Activated B cell treated with CpG ODN at 0.5 μM for 24 hours (primary cell): Measurements from ENCODE around the gene CLIC2. TPM values are rescaled to one million over a fixed set of nuclear protein-coding genes. Genes with fewer than 3 reads are reported as not detected.

Experiments
- ATAC-seq: fragments of 200-7000 bp; cut with Tn5 transposase; one replicate; pipeline ENCODE4 v1.10.0; 2021; ENCODE audit warnings: low read depth, mild to moderate bottlenecking, moderate library complexity
- CTCF ChIA-PET: fragments of 350-600 bp; sonication (Branson Sonifier 250); formaldehyde crosslinking; loops from one replicate; lab custom pipeline; 2021; ENCODE audit warnings: antibody characterized with exemption; lab: Charles Lee
- POLR2A ChIA-PET: fragments of 350-600 bp; sonication (Branson Sonifier 250); formaldehyde crosslinking; loops from one replicate; lab custom pipeline; 2021; ENCODE audit warnings: antibody characterized with exemption; lab: Charles Lee
- DNase-seq: peaks from one replicate; pipeline ENCODE4 v3.0.0; 2022
- H3K27ac Mint-ChIP-seq: one replicate; pipeline ENCODE4 v1.8.0; 2020; ENCODE audit warnings: mixed read lengths
- H3K27me3 Mint-ChIP-seq: one replicate; pipeline ENCODE4 v1.8.0; 2021; ENCODE audit warnings: mixed read lengths
- H3K36me3 Mint-ChIP-seq: one replicate; pipeline ENCODE4 v1.8.0; 2021; ENCODE audit warnings: low read depth, mixed read lengths
- H3K4me1 Mint-ChIP-seq: one replicate; pipeline ENCODE4 v1.8.0; 2021; ENCODE audit warnings: mixed read lengths
- H3K4me3 Mint-ChIP-seq: one replicate; pipeline ENCODE4 v1.8.0; 2020; ENCODE audit warnings: mild to moderate bottlenecking, mixed read lengths
- H3K9me3 Mint-ChIP-seq: one replicate; pipeline ENCODE4 v1.8.0; 2020; ENCODE audit warnings: mixed read lengths
- intact Hi-C: fragments of 100-400 bp; cut with micrococcal nuclease; formaldehyde crosslinking; loops from one replicate; pipeline ENCODE4 v1.15.1; 2024
- total RNA-seq: library from RNA; stranded (reverse); gene quantifications from 2 replicates; pipeline ENCODE4 v1.2.3, GENCODE V29; 2022
- TF ChIP-seq, protein P1 (sequence below): fragments of 200-600 bp; IDR thresholded peaks from one replicate; pipeline ENCODE4 v1.8.0; 2022; ENCODE audit warnings: antibody characterized with exemption, mild to moderate bottlenecking

CLIC2 gene
- total RNA-seq, 1 donor from 2014 or later, result 0.80 TPM

DNA sequence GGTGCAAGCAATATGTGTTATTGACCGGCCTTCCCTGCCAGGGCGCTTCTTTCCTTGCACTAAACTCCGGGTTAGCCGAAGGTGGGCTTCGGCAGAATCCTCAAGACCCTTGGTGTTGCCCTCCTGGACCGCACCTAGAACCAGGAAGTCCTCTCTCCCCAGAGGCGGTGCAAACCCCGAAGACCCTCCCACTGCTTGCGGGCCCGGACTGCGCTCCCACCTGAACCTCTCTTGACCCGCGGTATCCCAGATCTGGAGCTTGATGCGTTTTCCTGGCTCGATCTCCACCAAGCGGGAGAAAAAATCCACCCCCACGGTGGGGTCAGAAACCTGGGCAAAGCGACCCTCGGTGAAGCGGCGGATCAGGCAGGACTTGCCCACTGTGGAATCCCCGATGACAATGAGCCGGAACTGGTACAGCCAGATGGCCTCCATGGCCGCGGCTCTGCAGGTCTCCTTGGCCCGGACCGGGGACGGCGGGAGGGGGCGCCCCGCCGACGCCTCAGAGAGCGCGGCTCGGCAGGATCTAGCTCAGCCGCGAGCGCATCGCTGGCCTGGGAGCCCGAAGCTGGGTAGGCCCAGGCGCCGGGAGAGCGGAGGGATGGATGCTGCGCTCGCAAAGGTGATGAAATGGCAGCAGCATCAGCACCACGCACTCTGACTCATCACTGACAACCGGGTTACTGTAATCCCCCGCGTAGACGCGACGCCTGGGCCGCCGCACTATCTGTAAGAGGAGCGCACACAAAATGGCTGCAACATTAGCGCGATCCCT, 70.4 kb downstream of the CLIC2 start, which contains the start of gene RAB39B:
Gene RAB39B (minus strand): TSS at position 638 of the 775 bp plus-strand sequence. CDS start 203 bp downstream, at position 435.
- DNase-seq (peak; percentile 53), ATAC-seq (peak; percentile 92)
- intact Hi-C loops, result loop anchor here (1.0 to 5.0 kb wide), 2 partner anchors 48 to 237 kb away; partner anchors contain the start of genes FUNDC2 and VBP1
- ChIA-PET CTCF (no interaction called here), POLR2A (interaction anchor here (1.6 kb wide), 1 partner anchor 47 kb away, joined by 7 read pairs; no protein-coding TSS in a partner anchor)
- Mint-ChIP-seq H3K27ac (peak within 1 kb of the TSS; percentile 90), H3K36me3 (peaks cover 17% of the 10 kb centered on the region), H3K4me3 (peak within 1 kb of the TSS; percentile 90), H3K9me3 (no peaks in the 10 kb centered on the region), H3K4me1 (peaks cover 22% of the 10 kb centered on the region), H3K27me3 (no peaks in the 10 kb centered on the region)
- TF ChIP-seq, protein P1, sequence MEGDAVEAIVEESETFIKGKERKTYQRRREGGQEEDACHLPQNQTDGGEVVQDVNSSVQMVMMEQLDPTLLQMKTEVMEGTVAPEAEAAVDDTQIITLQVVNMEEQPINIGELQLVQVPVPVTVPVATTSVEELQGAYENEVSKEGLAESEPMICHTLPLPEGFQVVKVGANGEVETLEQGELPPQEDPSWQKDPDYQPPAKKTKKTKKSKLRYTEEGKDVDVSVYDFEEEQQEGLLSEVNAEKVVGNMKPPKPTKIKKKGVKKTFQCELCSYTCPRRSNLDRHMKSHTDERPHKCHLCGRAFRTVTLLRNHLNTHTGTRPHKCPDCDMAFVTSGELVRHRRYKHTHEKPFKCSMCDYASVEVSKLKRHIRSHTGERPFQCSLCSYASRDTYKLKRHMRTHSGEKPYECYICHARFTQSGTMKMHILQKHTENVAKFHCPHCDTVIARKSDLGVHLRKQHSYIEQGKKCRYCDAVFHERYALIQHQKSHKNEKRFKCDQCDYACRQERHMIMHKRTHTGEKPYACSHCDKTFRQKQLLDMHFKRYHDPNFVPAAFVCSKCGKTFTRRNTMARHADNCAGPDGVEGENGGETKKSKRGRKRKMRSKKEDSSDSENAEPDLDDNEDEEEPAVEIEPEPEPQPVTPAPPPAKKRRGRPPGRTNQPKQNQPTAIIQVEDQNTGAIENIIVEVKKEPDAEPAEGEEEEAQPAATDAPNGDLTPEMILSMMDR, result no peak

DNA sequence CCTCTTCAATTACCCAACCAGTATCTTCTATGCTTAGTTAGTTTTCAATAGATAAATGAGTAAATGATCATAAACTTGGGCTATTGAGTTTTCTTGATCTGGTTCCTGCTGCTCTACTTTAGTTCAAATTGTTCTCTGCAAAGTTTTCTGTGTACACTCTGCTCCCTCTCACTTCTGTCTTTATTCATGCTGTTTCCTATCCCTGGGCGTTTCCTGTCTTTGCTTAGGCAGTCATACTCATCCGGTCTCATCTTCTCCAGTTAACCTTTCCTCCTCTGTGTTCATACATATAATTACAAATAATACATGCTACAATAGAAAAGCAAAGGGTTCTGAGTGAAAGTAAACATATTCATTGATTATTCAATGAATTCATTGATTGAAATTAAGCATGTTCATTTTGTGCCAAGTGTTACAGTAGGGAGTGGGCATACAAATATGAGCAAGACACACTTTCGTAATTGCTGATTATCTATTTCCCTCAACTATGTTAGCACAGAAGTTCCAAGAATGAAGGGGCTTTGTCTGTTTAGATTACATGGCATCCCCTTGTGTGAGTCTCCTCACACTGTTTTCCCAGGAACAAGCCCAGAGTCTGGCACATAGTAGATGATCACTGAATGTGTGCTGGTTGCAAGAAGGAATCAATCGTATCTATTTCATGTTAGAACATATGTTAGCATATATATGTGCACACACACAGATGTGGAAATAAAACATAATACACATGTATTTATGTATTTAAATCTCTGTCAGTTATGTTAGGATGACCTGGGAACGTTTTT, 71.3 kb downstream of the CLIC2 start:
- CTCF ChIA-PET, result no interaction called here
- TF ChIP-seq, protein P1, result no peak
- POLR2A ChIA-PET, result interaction anchor here (1.6 kb wide), 1 partner anchor 46 kb away, joined by 7 read pairs; no protein-coding TSS in a partner anchor
- Mint-ChIP-seq H3K9me3 (no peaks in the 10 kb centered on the region), H3K36me3 (peaks cover 17% of the 10 kb centered on the region), H3K27ac (peak overlapping the region; percentile 90), H3K27me3 (no peaks in the 10 kb centered on the region), H3K4me3 (peak overlapping the region; percentile 90), H3K4me1 (peaks cover 22% of the 10 kb centered on the region)
- ATAC-seq, result no peak
- intact Hi-C loops, result loop anchor here (5.0 kb wide), 1 partner anchor 236 kb away; the partner anchor contains the start of gene FUNDC2
- DNase-seq, result no peak

DNA sequence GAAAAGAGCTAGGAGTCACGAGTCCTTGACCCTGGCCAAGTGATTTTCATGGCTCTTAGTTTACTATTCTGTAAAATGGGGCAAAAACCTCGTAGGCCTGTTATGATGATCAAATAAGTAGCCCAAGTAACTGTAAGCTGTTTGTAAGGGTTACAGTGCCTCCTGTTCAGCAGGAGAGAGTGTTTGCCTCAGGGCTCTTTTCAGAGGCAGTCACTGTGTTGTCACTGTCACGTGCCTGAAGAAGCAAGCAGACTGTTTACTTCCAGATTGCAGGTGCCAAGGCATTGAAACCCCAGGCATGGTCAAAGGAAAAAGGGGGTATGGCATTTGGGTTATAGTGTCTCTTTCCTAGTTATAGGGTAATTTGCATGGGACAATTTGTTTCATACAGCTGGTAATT, 74.7 kb downstream of the CLIC2 start:
- Mint-ChIP-seq H3K36me3 (peaks cover 20% of the 10 kb centered on the region), H3K27ac (no peak overlapping the region), H3K4me3 (no peak overlapping the region), H3K27me3 (no peaks in the 10 kb centered on the region), H3K9me3 (no peaks in the 10 kb centered on the region), H3K4me1 (peaks cover 22% of the 10 kb centered on the region)
- ATAC-seq, result no peak
- intact Hi-C loops, result loop anchor here (5.0 kb wide), 1 partner anchor 232 kb away; the partner anchor contains the start of gene FUNDC2
- TF ChIP-seq, protein P1, result no peak
- ChIA-PET CTCF (interaction anchor here (0.7 kb wide), 1 partner anchor 18 kb away, joined by 3 read pairs; no protein-coding TSS in a partner anchor), POLR2A (no interaction called here)
- DNase-seq, result no peak

DNA sequence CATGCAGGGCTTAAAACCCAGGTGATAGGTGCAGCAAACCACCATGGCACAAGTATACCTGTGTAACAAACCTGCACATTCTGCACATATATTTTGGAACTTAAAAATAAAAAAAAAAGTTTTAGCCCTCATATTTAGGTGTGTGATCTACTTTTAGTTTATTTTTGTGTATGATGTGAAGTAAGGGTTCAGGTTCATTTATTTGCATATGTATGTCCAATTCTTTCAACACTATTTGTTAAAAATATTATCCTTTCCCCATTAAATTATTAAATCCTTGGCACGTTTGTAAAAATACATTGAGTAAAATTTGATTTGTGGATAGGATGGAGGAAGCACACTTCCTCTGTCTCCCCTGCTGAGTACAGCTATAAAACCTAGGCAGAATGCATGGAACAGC, 83.0 kb downstream of the CLIC2 start:
- H3K4me3 Mint-ChIP-seq, result no peak overlapping the region
- TF ChIP-seq, protein P1, result no peak
- POLR2A ChIA-PET, result interaction anchor here (0.6 kb wide), 1 partner anchor 138 kb away, joined by 3 read pairs; no protein-coding TSS in a partner anchor
- CTCF ChIA-PET, result no interaction called here
- no peak overlapping the region for H3K27ac Mint-ChIP-seq
- no peaks in the 10 kb centered on the region for H3K4me1 Mint-ChIP-seq
- ATAC-seq (no peak), DNase-seq (no peak)
- H3K27me3 Mint-ChIP-seq, result no peaks in the 10 kb centered on the region
- intact Hi-C loops, result no loop called here
- no peaks in the 10 kb centered on the region for H3K36me3 Mint-ChIP-seq
- no peaks in the 10 kb centered on the region for H3K9me3 Mint-ChIP-seq
